K562 (cell line): ENCODE data around the gene COX18. TPM values are rescaled to one million over a fixed set of nuclear protein-coding genes. Genes with fewer than 3 reads are reported as not detected.

ENCODE experiments used
- ATAC-seq: fragments of 200-7000 bp; cut with Tn5 transposase; 3 replicates; pipeline ENCODE4 v1.9.1; 2020; ENCODE audit warnings: moderate library complexity
- Bru-seq: library from RNA; stranded (reverse); fragments of 400-500 nt; gene quantifications from one replicate; lab custom pipeline; 2021; lab: Mats Ljungman, UMichigan
- BruChase-seq, 2 experiments: library from RNA; stranded (reverse); fragments of 400-500 nt; gene quantifications; one replicate each; lab custom pipeline; 2021; lab: Mats Ljungman, UMichigan
- BruUV-seq: library from RNA; stranded (reverse); fragments of 400-500 nt; replicated peaks from 2 replicates; lab custom pipeline; 2021; lab: Mats Ljungman, UMichigan
- CTCF ChIA-PET: fragments of 300-600 bp; formaldehyde crosslinking; extraction: SDS; loops from one replicate; lab custom pipeline; 2021; ENCODE audit warnings: low intra/inter-chr PET ratio; lab: Yijun Ruan, JAX
- POLR2A ChIA-PET: fragments of 300-600, 350-650 bp; sonication (Branson Sonifier 250); formaldehyde crosslinking; extraction: SDS; loops from one replicate; lab custom pipeline; 2021; ENCODE audit warnings: antibody characterized with exemption, inconsistent platforms; lab: Yijun Ruan, JAX
- DNase-seq, 4 experiments: peaks; one replicate each; pipeline versions ENCODE4 v3.0.0 to v3.0.0-alpha.2; 2011 to 2018; ENCODE audit warnings: low spot score in 3 of 4, mixed read lengths in 3 of 4; ENCODE audit errors: extremely low read depth in 1 of 4
- FAIRE-seq: peaks from 2 replicates; lab custom pipeline; 2011; peaks lifted over from hg19 to GRCh38; lab: Jason Lieb, UNC
- H2AFZ ChIP-seq: 2 replicates; pipeline ENCODE4 v1.6.0; 2011; ENCODE audit warnings: low read depth, low read length, control low read depth, inconsistent platforms
- H3K27ac ChIP-seq: fragments of 200-600 bp; 3 replicates; pipeline ENCODE4 v1.8.0; 2011; ENCODE audit warnings: low read depth, mild to moderate bottlenecking, control low read depth, inconsistent platforms, low read length, moderate library complexity, mixed read lengths; ENCODE audit errors: extremely low read depth
- H3K27me3 ChIP-seq, 2 experiments: fragments of 300-600 bp in 1 of 2; 2 replicates in 1 of 2; 3 replicates in 1 of 2; pipeline versions ENCODE4 v1.6.0 to v1.8.0; 2011; ENCODE audit warnings: inconsistent platforms in 2 of 2, low read length in 2 of 2, mild to moderate bottlenecking in 1 of 2, mixed read lengths in 1 of 2, moderate library complexity in 1 of 2; ENCODE audit not compliant: control insufficient read depth in 2 of 2, insufficient read depth in 2 of 2
- H3K36me3 ChIP-seq: fragments of 300-600 bp; 3 replicates; pipeline ENCODE4 v1.8.0; 2011; ENCODE audit warnings: mild to moderate bottlenecking, low read length, inconsistent platforms; ENCODE audit not compliant: control insufficient read depth, insufficient read depth
- H3K4me1 ChIP-seq, 2 experiments: fragments of 200-600 bp in 1 of 2; replicated peaks in 1 of 2; 2 replicates in 1 of 2; 3 replicates in 1 of 2; pipeline versions ENCODE4 v1.5.1 to v1.8.0; 2011; ENCODE audit warnings: inconsistent platforms in 2 of 2, low read length in 2 of 2, mild to moderate bottlenecking in 1 of 2, mixed read lengths in 1 of 2, moderate library complexity in 1 of 2; ENCODE audit not compliant: control insufficient read depth in 2 of 2, insufficient read depth in 2 of 2
- H3K4me2 ChIP-seq: 2 replicates; pipeline ENCODE4 v1.6.1; 2011; ENCODE audit warnings: low read length, control low read depth, inconsistent platforms, mixed read lengths; ENCODE audit not compliant: insufficient read depth
- H3K4me3 ChIP-seq: fragments of 200-600 bp; sonication (generic), shearing (Covaris generic); 2 replicates; pipeline ENCODE4 v1.5.1; 2016; ENCODE audit warnings: control low read depth, inconsistent platforms
- H3K79me2 ChIP-seq: fragments of 200-600 bp; 3 replicates; pipeline ENCODE4 v1.8.0; 2011; ENCODE audit warnings: low read length, inconsistent platforms; ENCODE audit not compliant: control insufficient read depth, insufficient read depth
- H3K9ac ChIP-seq, 2 experiments: 2 replicates each; pipeline versions ENCODE4 v1.6.0 to v1.6.1; 2011; ENCODE audit warnings: low read depth in 2 of 2, low read length in 2 of 2, control low read depth in 1 of 2, inconsistent platforms in 1 of 2, mild to moderate bottlenecking in 1 of 2, mixed read lengths in 1 of 2; ENCODE audit not compliant: insufficient read depth in 1 of 2
- H3K9me1 ChIP-seq: one replicate; pipeline ENCODE4 v1.6.0; 2011; ENCODE audit warnings: inconsistent platforms, mild to moderate bottlenecking, low read length, moderate library complexity; ENCODE audit not compliant: control insufficient read depth, insufficient read depth
- H3K9me3 ChIP-seq: replicated peaks from 2 replicates; pipeline ENCODE4 v1.5.1; 2011; ENCODE audit warnings: low read depth, low read length, inconsistent platforms; ENCODE audit not compliant: control insufficient read depth, insufficient read depth
- H4K20me1 ChIP-seq: replicated peaks from 2 replicates; pipeline ENCODE4 v1.6.1; 2011; ENCODE audit warnings: low read length, inconsistent platforms, mixed read lengths; ENCODE audit not compliant: control insufficient read depth, insufficient read depth
- HDAC3 ChIP-seq: fragments of 450-650 bp; IDR thresholded peaks from 2 replicates; pipeline ENCODE4 v1.6.1; 2018; ENCODE audit warnings: borderline replicate concordance, mild to moderate bottlenecking, moderate library complexity; ENCODE audit not compliant: partially characterized antibody
- MCM3 ChIP-seq: fragments of 450-650 bp; IDR thresholded peaks from 2 replicates; pipeline ENCODE4 v1.6.1; 2016
- TAF1 ChIP-seq: IDR thresholded peaks from 2 replicates; pipeline ENCODE4 v1.6.1; 2011; ENCODE audit warnings: mild to moderate bottlenecking, low read length, moderate library complexity; ENCODE audit not compliant: insufficient read depth, control insufficient read depth, severe bottlenecking; ENCODE audit errors: extremely low read depth
- ZNF175 ChIP-seq: fragments of 200-800 bp; sonication (Bioruptor generic); IDR thresholded peaks from 2 replicates; pipeline ENCODE4 v1.6.1; 2016; ENCODE audit warnings: low read depth, mild to moderate bottlenecking, missing genetic modification characterization, missing compliant biosample characterization
- ZNF212 ChIP-seq: fragments of 450-650 bp; formaldehyde crosslinking; IDR thresholded peaks from 2 replicates; pipeline ENCODE4 v1.4.0; 2020; ENCODE audit warnings: mild to moderate bottlenecking
- WGBS: fragments of 100-300 bp; shearing (Covaris generic); methylation state at CpG from one replicate; pipeline ENCODE4 v1.1.6; 2016; ENCODE audit warnings: low coverage, mixed read lengths; ENCODE audit not compliant: insufficient coverage; ENCODE audit errors: missing lambda C conversion rate; 5-methylcytosine and 5-hydroxymethylcytosine counted together
- in situ Hi-C: fragments of 300-500 bp; cut with MboI; formaldehyde crosslinking; loops from 4 replicates; pipeline ENCODE4 v1.15.0; 2018; ENCODE audit warnings: inconsistent platforms, mixed read lengths
- intact Hi-C: fragments of 100-400 bp; cut with micrococcal nuclease; formaldehyde crosslinking; loops from 2 replicates; pipeline ENCODE4 v1.14.2; 2022
- long read RNA-seq, 3 experiments: library from polyadenylated mRNA in 2 of 3; library from RNA in 1 of 3; unstranded in 2 of 3; stranded (forward) in 1 of 3; transcript quantifications; one replicate each; pipeline ENCODE4 v2.0.0, GENCODE V29; 2019 to 2022
- polyA minus RNA-seq, 3 experiments: library from RNA; depleted of rRNA, polyadenylated mRNA; stranded (reverse); fragments of >200 nt; gene quantifications; 2 replicates each; pipeline ENCODE4 v1.2.3, GENCODE V29; 2011
- polyA plus RNA-seq, 8 experiments: library from polyadenylated mRNA; depleted of rRNA in 4 of 8; stranded (reverse) in 5 of 8; unstranded in 3 of 8; fragments of >200 nt; fragmentation: Nextera tagmentation in 2 of 8; fragmentation: Illumina TruSeq in 1 of 8; extraction: Ambion mirVana in 2 of 8; extraction: Trizol in 1 of 8; gene quantifications; 2 replicates each; pipeline versions ENCODE4 v1.2.1 to v1.2.3, GENCODE V29; 2011 to 2014; ENCODE audit warnings: inconsistent platforms in 1 of 8, missing spikeins in 1 of 8
- total RNA-seq, 7 experiments: library from RNA; depleted of rRNA in 6 of 7; stranded (reverse); fragments of >200 nt in 6 of 7; fragmentation: Illumina TruSeq in 2 of 7; extraction: Trizol in 2 of 7; gene quantifications; 2 replicates each; pipeline versions ENCODE4 v1.2.1 to v1.2.3, GENCODE V29; 2011 to 2021; ENCODE audit warnings: low replicate concordance in 1 of 7

COX18 gene
- total RNA-seq (2011; cell fraction: chromatin; rRNA removed; ENCODE audit: low replicate concordance): 7.3 and 10.1 TPM in 2 replicates
- total RNA-seq (2011; cell fraction: nucleolus; rRNA removed): 12.2 and 14.5 TPM in 2 replicates
- total RNA-seq (2011; cell fraction: nucleoplasm; rRNA removed): 12.0 and 13.0 TPM in 2 replicates
- total RNA-seq (2014; rRNA removed) (17.3 and 19.8 TPM in 2 replicates), total RNA-seq (2014; rRNA removed; fragmentation: Illumina TruSeq; extraction: Trizol) (14.7 and 17.0 TPM in 2 replicates), total RNA-seq (2015; rRNA removed; fragmentation: Illumina TruSeq; extraction: Trizol) (13.3 and 13.6 TPM in 2 replicates), total RNA-seq (2021) (15.3 and 17.5 TPM in 2 replicates), polyA plus RNA-seq (2011; rRNA removed) (21.3 and 24.2 TPM in 2 replicates), polyA plus RNA-seq (2014; fragmentation: Illumina TruSeq; extraction: Trizol) (10.1 and 12.5 TPM in 2 replicates), polyA plus RNA-seq (2014; fragmentation: Nextera tagmentation; extraction: Ambion mirVana) (1 to 10 TPM; 7.0 to 7.2 TPM), polyA plus RNA-seq (2014; rRNA removed) (15.4 and 16.7 TPM in 2 replicates), polyA minus RNA-seq (2011; rRNA and poly(A)+ RNA removed) (30.4 and 33.5 TPM in 2 replicates), Bru-seq, nascent RNA (percentile 77 among the genes with signal in this experiment), BruChase-seq, experiment 1, labeled RNA remaining after a 2-hour chase (percentile 72 among the genes with signal in this experiment), BruChase-seq, experiment 2, labeled RNA remaining after a 6-hour chase (percentile 70 among the genes with signal in this experiment)
- polyA plus RNA-seq (2011; cell fraction: cytosol; rRNA removed): 22.9 and 27.6 TPM in 2 replicates
- 11.8 and 14.8 TPM in 2 replicates for polyA plus RNA-seq (2011; cell fraction: nucleus; rRNA removed)
- polyA plus RNA-seq (2012): 9.5 and 14.0 TPM in 2 replicates
- polyA minus RNA-seq (2011; cell fraction: cytosol; rRNA and poly(A)+ RNA removed): 15.7 and 25.2 TPM in 2 replicates
- polyA minus RNA-seq (2011; cell fraction: nucleus; rRNA and poly(A)+ RNA removed): 9.0 and 11.3 TPM in 2 replicates
- long read RNA-seq, experiment 1, full-length matches to known transcripts: 4 of 8 reads
- long read RNA-seq, experiment 1, partial matches to known transcripts: 2 of 8 reads
- long read RNA-seq, experiment 1, other reads (novel, unspliced or antisense): 2 of 8 reads
- long read RNA-seq, experiment 2, partial matches to known transcripts: 18 of 20 reads
- long read RNA-seq, experiment 2, other reads (novel, unspliced or antisense): 2 of 20 reads
- long read RNA-seq, experiment 3, partial matches to known transcripts: 0 of 2 reads
- long read RNA-seq, experiment 3, other reads (novel, unspliced or antisense): 2 of 2 reads

GRCh38 chr4:73069338-73070073 is at the start of gene COX18:
COX18 (minus strand) TSS chr4:73069716; CDS start chr4:73069649, 67 bp downstream.
- ChIA-PET CTCF (no interaction called here), POLR2A (interaction anchor here (0.7 to 3.1 kb wide), 5 partner anchors 10 to 880 kb away, joined by 3 to 14 read pairs (median 3); partner anchors contain the start of gene ANKRD17)
- in situ Hi-C loops (no loop called here), intact Hi-C loops (loop anchor here (2.0 kb wide), 1 partner anchor 189 kb away; the partner anchor contains the start of gene ANKRD17)
- Histone ChIP-seq H3K4me2 (peak within 1 kb of the TSS; percentile 86), H3K9me3 (no peaks in the 10 kb centered on the region), H3K4me1 (peaks cover 5 to 23% of the 10 kb centered on the region in 2 experiments; a peak in 4 of 5 replicates), H2AFZ (peak within 1 kb of the TSS; percentile 85), H3K27ac (peak within 1 kb of the TSS; percentile 91), H3K36me3 (peaks cover 40% of the 10 kb centered on the region; the same call in 2 of the 3 replicates), H4K20me1 (no peaks in the 10 kb centered on the region), H3K79me2 (peaks cover 24% of the 10 kb centered on the region), H3K9ac (peak within 1 kb of the TSS; percentile 88 to 100), H3K4me3 (peak within 1 kb of the TSS; percentile 65), H3K9me1 (no peaks in the 10 kb centered on the region), H3K27me3 (no peaks in the 10 kb centered on the region)
- no TSS peak for BruUV-seq
- 2% methylated on average over 61 of the region's 62 CpGs for WGBS
- FAIRE-seq (peak; percentile 99), ATAC-seq (peak; percentile 92), DNase-seq (peak; percentile 93 to 99 (median 94))
- TF ChIP-seq TAF1: peak; percentile 79
- no peak for TF ChIP-seq ZNF175
- TF ChIP-seq MCM3: no peak
- no peak for TF ChIP-seq HDAC3
- no peak for TF ChIP-seq ZNF212 (CRISPR knock-in tag)
